CD1c-positive myeloid dendritic cell (primary cell): ENCODE data around the gene ESCO1.

ENCODE experiments used
- DNase-seq: peaks from one replicate; pipeline ENCODE4 v3.0.0-alpha.2; 2016; ENCODE audit errors: extremely low spot score

Gene ESCO1

GRCh38 chr18:21490748-21491147 lies 109.8 kb downstream of the ESCO1 start:
- DNase-seq: no peak

- no peak for DNase-seq
Observed at GRCh38 chr18:21489919-21490495, 110.5 kb downstream of the ESCO1 start.

GRCh38 chr18:21489119-21489750 lies 111.3 kb downstream of the ESCO1 start:
- peak; percentile 36 for DNase-seq

- DNase-seq: no peak
Observed at GRCh38 chr18:21486905-21487437, 113.5 kb downstream of the ESCO1 start.

- DNase-seq: no peak
Observed at GRCh38 chr18:21484851-21485636, 115.5 kb downstream of the ESCO1 start.

- no peak for DNase-seq
Observed at GRCh38 chr18:21483051-21483450, 117.5 kb downstream of the ESCO1 start.

- DNase-seq: no peak
Observed at GRCh38 chr18:21481739-21482138, 118.8 kb downstream of the ESCO1 start.

GRCh38 chr18:21479721-21480120 lies 120.8 kb downstream of the ESCO1 start:
- no peak for DNase-seq
